Smooth muscle cell (in vitro differentiated cells): Measurements from ENCODE around the gene GJA4. TPM values are rescaled to one million over a fixed set of nuclear protein-coding genes. Genes with fewer than 3 reads are reported as not detected.

Source experiments
- DNase-seq: peaks from one replicate; lab custom pipeline; 2025; ENCODE audit not compliant: unreplicated experiment; lab: John Stamatoyannopoulos, UW
- H2AFZ ChIP-seq: fragments of 200-600 bp; sonication (generic); 2 replicates; pipeline ENCODE4 v1.6.0; 2016; ENCODE audit warnings: antibody characterized with exemption, low read depth, mild to moderate bottlenecking
- H3F3A ChIP-seq: fragments of 200-600 bp; sonication (generic); 2 replicates; pipeline ENCODE4 v1.6.0; 2017; ENCODE audit warnings: antibody characterized with exemption, low read depth
- H3K27ac ChIP-seq: fragments of 200-600 bp; sonication (generic); 2 replicates; pipeline ENCODE4 v1.5.1; 2016; ENCODE audit warnings: low read depth, mild to moderate bottlenecking
- H3K27me3 ChIP-seq: fragments of 200-600 bp; sonication (generic); 2 replicates; pipeline ENCODE4 v1.6.1; 2016; ENCODE audit warnings: low read depth, mild to moderate bottlenecking
- H3K36me3 ChIP-seq: fragments of 200-600 bp; sonication (generic); 2 replicates; pipeline ENCODE4 v1.5.1; 2016; ENCODE audit warnings: low read depth
- H3K4me1 ChIP-seq: fragments of 200-600 bp; sonication (generic); 2 replicates; pipeline ENCODE4 v1.5.1; 2016; ENCODE audit warnings: low read depth
- H3K4me2 ChIP-seq: fragments of 200-600 bp; sonication (generic); 2 replicates; pipeline ENCODE4 v1.6.0; 2016; ENCODE audit warnings: mild to moderate bottlenecking
- H3K4me3 ChIP-seq: fragments of 200-600 bp; sonication (generic); 2 replicates; pipeline ENCODE4 v1.5.1; 2016; ENCODE audit warnings: mild to moderate bottlenecking
- H3K79me2 ChIP-seq: fragments of 200-600 bp; sonication (generic); 2 replicates; pipeline ENCODE4 v1.6.0; 2016; ENCODE audit warnings: low read depth, mild to moderate bottlenecking
- H3K9ac ChIP-seq: fragments of 200-600 bp; sonication (generic); 2 replicates; pipeline ENCODE4 v1.6.0; 2016; ENCODE audit warnings: low read depth
- H3K9me3 ChIP-seq: fragments of 200-600 bp; sonication (generic); replicated peaks from 2 replicates; pipeline ENCODE4 v1.5.1; 2016; ENCODE audit warnings: low read depth
- H4K20me1 ChIP-seq: fragments of 200-600 bp; sonication (generic); 2 replicates; pipeline ENCODE4 v1.6.0; 2016; ENCODE audit warnings: low read depth
- whole genome bisulfite sequencing: methylation state at CpG from one replicate; pipeline ENCODE4 v1.1.7; 2016; ENCODE audit warnings: low lambda C conversion rate; 5-methylcytosine and 5-hydroxymethylcytosine counted together
- polyA plus RNA-seq: library from polyadenylated mRNA; unstranded; fragments of >200 nt; fragmentation: Nextera tagmentation; extraction: Ambion mirVana; gene quantifications from 2 replicates; pipeline ENCODE4 v1.2.1, GENCODE V29; 2016
- total RNA-seq: library from RNA; depleted of rRNA; stranded (reverse); fragments of >200 nt; gene quantifications from 2 replicates; pipeline ENCODE4 v1.2.3, GENCODE V29; 2014
- TF ChIP-seq, protein P1 (sequence below): fragments of 200-600 bp; sonication (generic); IDR thresholded peaks from 2 replicates; pipeline ENCODE4 v1.5.1; 2017; ENCODE audit warnings: borderline replicate concordance, mild to moderate bottlenecking, antibody characterized with exemption; ENCODE audit not compliant: insufficient read depth, poor library complexity, severe bottlenecking

Gene GJA4
- total and polyA plus RNA-seq, 2 experiments from 2014 or later, result not detected

- H3K4me1 ChIP-seq, result no peaks in the 10 kb centered on the region
- no peaks in the 10 kb centered on the region for H3K36me3 ChIP-seq
- no peaks in the 10 kb centered on the region for H3K79me2 ChIP-seq
- H3F3A ChIP-seq, result no peaks in the 10 kb centered on the region
- 81% methylated on average over 11 of the region's 11 CpGs for WGBS
- no peaks in the 10 kb centered on the region for H3K27me3 ChIP-seq
- no peak for DNase-seq
- no peak overlapping the region for H3K9ac ChIP-seq
- TF ChIP-seq, protein P1, sequence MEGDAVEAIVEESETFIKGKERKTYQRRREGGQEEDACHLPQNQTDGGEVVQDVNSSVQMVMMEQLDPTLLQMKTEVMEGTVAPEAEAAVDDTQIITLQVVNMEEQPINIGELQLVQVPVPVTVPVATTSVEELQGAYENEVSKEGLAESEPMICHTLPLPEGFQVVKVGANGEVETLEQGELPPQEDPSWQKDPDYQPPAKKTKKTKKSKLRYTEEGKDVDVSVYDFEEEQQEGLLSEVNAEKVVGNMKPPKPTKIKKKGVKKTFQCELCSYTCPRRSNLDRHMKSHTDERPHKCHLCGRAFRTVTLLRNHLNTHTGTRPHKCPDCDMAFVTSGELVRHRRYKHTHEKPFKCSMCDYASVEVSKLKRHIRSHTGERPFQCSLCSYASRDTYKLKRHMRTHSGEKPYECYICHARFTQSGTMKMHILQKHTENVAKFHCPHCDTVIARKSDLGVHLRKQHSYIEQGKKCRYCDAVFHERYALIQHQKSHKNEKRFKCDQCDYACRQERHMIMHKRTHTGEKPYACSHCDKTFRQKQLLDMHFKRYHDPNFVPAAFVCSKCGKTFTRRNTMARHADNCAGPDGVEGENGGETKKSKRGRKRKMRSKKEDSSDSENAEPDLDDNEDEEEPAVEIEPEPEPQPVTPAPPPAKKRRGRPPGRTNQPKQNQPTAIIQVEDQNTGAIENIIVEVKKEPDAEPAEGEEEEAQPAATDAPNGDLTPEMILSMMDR, result no peak
- H2AFZ ChIP-seq, result no peak overlapping the region
- H3K9me3 ChIP-seq, result no peaks in the 10 kb centered on the region
- no peak overlapping the region for H3K4me2 ChIP-seq
- H3K4me3 ChIP-seq, result no peak overlapping the region
- H3K27ac ChIP-seq, result no peak overlapping the region
- H4K20me1 ChIP-seq, result peaks cover 40% of the 10 kb centered on the region
These were observed 32.8 kb downstream of the GJA4 start for GRCh38 chr1:34825455-34826091.

- 88% methylated on average over 5 of the region's 5 CpGs for WGBS
- DNase-seq, result no peak
These were observed 34.6 kb downstream of the GJA4 start for GRCh38 chr1:34827341-34827941.

GRCh38 chr1:34828611-34829010, 35.8 kb downstream of the GJA4 start:
- no peaks in the 10 kb centered on the region for H3F3A ChIP-seq
- no peaks in the 10 kb centered on the region for H3K27me3 ChIP-seq
- H4K20me1 ChIP-seq, result peaks cover 31% of the 10 kb centered on the region
- H3K4me1 ChIP-seq, result no peaks in the 10 kb centered on the region
- DNase-seq, result no peak
- no peak overlapping the region for H3K9ac ChIP-seq
- H3K4me2 ChIP-seq, result no peak overlapping the region
- no peaks in the 10 kb centered on the region for H3K79me2 ChIP-seq
- no peaks in the 10 kb centered on the region for H3K9me3 ChIP-seq
- TF ChIP-seq, protein P1, result no peak
- H3K27ac ChIP-seq, result no peak overlapping the region
- no peak overlapping the region for H3K4me3 ChIP-seq
- no peak overlapping the region for H2AFZ ChIP-seq
- H3K36me3 ChIP-seq, result no peaks in the 10 kb centered on the region
- WGBS, result 91% methylated on average over 2 of the region's 2 CpGs

More at GRCh38 chr1:34827341-34827941, 34.6 kb downstream of the GJA4 start:
- no peak overlapping the region for H3K27ac ChIP-seq
- H3K9ac ChIP-seq, result no peak overlapping the region
- H4K20me1 ChIP-seq, result peaks cover 31% of the 10 kb centered on the region
- no peak overlapping the region for H3K4me3 ChIP-seq
- no peaks in the 10 kb centered on the region for H3K4me1 ChIP-seq
- H3F3A ChIP-seq, result no peaks in the 10 kb centered on the region
- no peaks in the 10 kb centered on the region for H3K79me2 ChIP-seq
- TF ChIP-seq, protein P1, result no peak
- H3K9me3 ChIP-seq, result no peaks in the 10 kb centered on the region
- no peaks in the 10 kb centered on the region for H3K36me3 ChIP-seq
- H3K4me2 ChIP-seq, result no peak overlapping the region
- no peaks in the 10 kb centered on the region for H3K27me3 ChIP-seq
- H2AFZ ChIP-seq, result no peak overlapping the region

DNA sequence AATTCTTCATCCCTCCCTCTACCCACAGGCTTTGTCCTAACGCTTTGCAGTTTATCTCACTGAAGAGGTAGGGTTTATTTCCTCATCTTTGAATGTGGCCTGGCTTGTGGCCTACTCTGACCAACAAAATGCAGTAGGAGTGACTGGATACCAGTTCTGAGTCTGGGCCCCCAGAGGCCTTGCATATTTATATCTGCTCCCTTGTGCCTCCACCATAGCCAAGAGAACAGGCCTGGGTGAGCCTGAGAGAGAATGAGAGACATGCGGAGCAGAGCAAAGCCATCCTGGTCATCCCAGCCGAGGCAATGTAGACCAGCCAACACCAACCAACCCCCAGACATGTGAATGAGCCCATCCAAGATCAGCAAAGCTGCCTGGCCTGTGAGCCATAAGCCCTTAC, 36.5 kb downstream of the GJA4 start:
- no peaks in the 10 kb centered on the region for H3K4me1 ChIP-seq
- TF ChIP-seq, protein P1, result no peak
- no peak overlapping the region for H2AFZ ChIP-seq
- no peaks in the 10 kb centered on the region for H3K27me3 ChIP-seq
- H4K20me1 ChIP-seq, result peaks cover 31% of the 10 kb centered on the region
- no peak overlapping the region for H3K4me3 ChIP-seq
- no peak for DNase-seq
- H3K79me2 ChIP-seq, result no peaks in the 10 kb centered on the region
- no peak overlapping the region for H3K4me2 ChIP-seq
- H3K36me3 ChIP-seq, result no peaks in the 10 kb centered on the region
- H3F3A ChIP-seq, result no peaks in the 10 kb centered on the region
- H3K27ac ChIP-seq, result no peak overlapping the region
- H3K9ac ChIP-seq, result no peak overlapping the region
- WGBS, result 74% methylated on average over 3 of the region's 3 CpGs
- H3K9me3 ChIP-seq, result no peaks in the 10 kb centered on the region
